ENCODE results near the gene CDH3.
"Not testable (repeated sequence)": the region's sequence is repeated elsewhere in the genome, so short reads cannot be mapped to it uniquely, and the experiment has no call there.

The CDH3 gene

DNA sequence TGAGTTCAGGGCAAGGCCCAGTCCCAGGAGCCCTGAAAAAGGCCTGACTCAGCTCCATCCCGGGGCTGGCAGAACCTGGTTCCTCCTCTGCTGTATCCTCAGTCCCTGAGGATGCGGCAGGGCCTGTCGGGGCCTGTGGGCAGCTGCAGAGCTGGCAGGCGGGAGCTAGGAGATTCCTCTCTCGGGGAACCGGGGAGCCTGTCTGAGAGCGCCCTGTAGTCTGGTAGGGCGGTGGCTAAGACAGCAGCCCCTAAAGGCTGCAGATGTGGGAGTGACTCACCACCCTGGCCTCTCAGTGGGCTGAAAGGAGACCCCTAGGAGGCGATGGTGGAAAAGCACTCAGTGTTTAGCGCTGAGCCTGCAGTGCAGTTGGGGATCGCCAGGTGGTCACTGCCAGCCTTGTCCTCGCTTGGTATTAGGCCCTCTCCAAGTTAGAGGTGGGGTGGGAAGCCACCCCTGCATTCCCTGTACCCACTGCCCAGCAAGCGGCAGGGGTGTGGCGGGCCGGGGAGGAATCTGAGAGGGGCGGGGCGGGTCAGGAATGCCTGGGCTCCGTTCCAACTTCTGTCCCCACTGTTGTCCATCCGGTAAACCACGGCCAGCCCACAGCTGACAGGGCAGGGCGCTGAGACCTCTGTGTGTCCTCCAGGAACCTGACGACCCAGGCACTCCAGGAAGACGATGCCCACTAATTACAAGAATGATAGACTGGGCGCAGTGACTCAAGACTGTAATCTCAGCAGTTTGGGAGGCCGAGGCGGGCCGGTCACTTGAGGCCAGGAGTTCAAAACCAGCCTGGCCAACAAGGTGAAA, 62.4 kb downstream of the CDH3 start:
- DNase-seq = no peak

DNA sequence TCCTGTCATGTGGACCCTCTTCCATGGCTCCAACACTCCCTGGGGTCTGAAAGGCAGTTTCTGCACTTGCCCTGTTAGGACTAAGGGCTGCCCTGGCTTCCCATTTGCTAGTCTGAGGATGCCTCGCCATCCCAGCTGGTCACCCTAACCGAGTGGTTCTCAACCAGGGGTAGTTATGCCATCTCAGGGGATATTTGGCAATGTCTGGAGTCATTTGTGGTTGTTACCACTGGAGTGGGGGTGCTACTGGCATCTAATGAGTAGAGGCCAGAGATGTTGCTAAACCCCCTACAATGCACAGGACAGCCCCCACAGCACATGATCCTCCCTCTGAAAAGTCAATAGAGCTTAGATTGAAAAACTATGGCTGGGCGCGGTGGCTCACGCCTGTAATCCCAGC, 65.1 kb downstream of the CDH3 start:
- DNase-seq = no peak

GRCh38 chr16:68711421-68712139, 66.5 kb downstream of the CDH3 start:
- DNase-seq = no peak

- no peak for DNase-seq
Observed at GRCh38 chr16:68713361-68713760, 68.3 kb downstream of the CDH3 start.

DNA sequence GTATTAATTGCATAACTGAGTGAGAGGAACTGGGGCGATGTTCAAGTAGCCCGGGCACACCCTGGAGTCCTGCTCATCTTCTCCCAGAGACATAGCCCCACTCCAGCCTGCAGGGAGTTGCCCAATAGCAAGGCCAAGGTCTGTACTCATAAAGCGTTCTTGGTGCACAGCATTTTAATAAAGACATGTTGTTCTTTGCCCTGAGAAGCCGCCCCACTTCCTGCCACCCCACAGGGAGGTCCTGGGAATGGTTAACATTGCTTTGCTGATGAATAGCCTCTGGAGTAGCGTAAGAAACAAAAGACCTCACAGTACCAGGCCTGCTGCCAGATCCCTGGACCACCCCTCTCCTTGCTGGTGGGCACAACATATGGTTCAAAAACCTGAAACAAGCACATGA, 70.4 kb downstream of the CDH3 start:
- no peak for DNase-seq

DNA sequence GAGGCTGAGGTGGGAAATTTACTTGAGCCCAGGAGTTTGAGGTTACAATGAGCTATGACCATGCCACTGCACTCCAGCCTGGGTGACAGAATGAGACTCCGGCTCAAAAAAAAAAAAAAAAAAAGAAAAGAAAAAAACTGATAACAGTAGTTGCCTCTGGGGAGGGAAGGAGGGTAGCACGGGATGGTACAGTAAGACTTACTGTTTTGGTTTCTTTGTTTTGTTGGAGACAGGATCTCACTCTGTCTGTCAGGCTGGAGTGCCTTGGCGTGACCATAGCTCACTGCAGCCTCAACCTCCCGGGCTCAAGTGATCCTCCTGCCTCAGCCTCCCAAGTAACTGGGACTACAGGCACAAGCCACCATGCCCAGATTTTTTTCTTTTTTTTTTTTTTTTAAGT, 71.4 kb downstream of the CDH3 start:
- DNase-seq = not testable (repeated sequence)

- DNase-seq = no peak
Observed at GRCh38 chr16:68717684-68718083, 72.6 kb downstream of the CDH3 start.

DNA sequence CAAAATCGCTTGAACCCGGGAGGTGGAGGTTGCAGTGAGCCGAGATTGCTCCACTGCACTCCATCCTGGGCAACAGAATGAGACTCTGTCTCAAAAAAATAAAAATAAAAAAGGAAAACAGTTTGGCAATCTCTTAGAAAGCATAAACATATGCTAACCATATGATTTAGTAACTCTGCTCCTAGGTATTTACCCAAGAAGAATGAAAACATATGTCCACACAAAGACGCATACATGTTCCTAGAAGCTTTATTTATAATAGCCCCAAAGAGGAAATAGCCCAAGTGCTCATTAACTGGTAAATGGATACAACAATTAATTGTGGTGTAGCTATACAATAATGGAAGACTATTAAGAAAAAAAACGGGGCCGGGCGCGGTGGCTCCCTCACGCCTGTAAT, 73.5 kb downstream of the CDH3 start:
- no peak for DNase-seq

DNA sequence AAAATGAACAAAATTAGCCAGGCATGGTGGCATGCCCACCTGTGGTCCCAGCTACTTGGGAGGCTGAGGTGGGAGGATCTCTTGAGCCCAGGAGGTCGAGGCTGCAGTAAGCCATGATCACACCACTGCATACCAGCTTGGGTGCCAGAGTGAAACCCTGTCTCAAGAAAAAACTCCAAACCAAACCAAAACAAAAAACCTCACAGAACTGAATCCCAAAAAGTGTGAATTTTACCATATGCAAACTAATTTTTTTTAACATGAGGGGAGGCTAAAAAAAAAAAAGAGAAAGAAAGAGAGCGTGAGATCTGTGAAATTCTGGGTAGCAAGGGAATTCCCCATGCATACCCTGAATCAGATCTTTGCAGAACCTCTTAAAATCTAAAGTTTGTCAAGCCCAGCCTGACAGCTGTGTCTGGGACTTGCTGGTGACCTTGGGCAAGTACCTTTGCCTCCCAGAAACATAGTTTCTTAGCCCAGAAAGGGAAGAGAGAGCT, 74.9 kb downstream of the CDH3 start:
- DNase-seq = no peak

DNA sequence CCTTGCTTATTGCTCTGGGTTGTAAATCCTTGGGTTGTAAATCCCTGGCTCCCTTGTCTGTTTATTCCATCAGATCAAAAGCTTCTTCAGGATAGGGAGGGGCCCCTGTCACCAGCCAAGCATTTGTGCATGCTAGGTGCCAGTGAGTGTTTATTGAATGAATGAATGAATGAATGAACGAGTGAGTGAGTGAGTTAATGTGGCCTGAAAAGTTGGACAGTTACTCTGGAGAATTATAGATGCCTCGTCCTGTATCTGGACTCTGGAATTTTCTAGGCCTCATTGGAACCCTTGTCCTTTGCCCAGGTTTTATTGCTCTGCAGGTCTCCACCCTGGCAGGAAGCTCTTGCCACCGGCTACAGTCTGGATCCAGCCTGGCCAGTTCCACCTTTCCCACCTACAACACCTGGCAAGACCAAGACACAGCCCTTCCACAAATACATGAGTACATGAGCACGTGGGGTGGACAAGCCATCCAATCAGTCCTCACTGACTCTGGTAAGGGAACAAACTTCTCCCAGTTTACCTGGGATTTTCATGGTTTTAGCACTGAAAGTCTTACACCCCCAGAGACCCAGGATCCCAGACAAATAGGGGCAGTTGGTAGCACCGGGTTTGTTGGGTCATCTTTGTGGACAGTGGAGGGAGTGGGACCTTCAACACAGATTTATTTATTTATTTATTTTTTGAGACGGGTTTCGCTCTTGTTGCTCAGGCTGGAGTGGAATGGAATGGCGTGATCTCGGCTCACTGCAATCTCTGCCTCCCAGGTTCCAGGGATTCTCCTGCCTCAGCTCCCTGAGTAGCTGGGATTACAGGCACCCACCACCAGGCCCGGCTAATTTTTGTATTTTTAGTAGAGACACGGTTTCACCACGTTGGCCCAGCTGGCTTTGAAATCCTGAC, 77.3 kb downstream of the CDH3 start:
- DNase-seq = no peak

- DNase-seq = no peak
Observed at GRCh38 chr16:68724797-68725196, 79.7 kb downstream of the CDH3 start.

DNA sequence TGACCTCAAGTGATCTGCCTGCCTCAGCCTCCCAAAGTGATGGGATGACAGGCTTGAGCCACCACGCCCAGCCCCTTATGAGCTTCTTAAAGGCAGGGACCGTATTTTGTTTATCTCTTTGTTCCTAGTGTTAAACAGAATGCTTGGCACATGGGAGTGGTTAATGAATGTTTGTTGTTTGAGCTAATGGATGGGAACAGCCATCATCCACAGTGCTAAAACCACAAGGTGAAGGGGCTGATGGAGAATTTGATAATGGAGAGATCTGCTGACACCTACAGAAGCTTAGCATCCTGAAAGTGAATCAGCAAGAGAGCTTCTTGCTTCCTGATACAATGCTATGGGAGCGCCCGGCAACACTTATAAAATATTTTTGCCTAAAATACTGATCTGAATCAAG, 83.4 kb downstream of the CDH3 start:
- DNase-seq = no peak

- DNase-seq = no peak
Observed at GRCh38 chr16:68731637-68732036, 86.5 kb downstream of the CDH3 start.

GRCh38 chr16:68732042-68732680, 87.1 kb downstream of the CDH3 start:
- no peak for DNase-seq

- no peak for DNase-seq
Observed at GRCh38 chr16:68732741-68733399, 87.8 kb downstream of the CDH3 start.

GRCh38 chr16:68733570-68733969, 88.5 kb downstream of the CDH3 start:
- no peak for DNase-seq

GRCh38 chr16:68734782-68735181, 89.7 kb downstream of the CDH3 start:
- DNase-seq = no peak

- DNase-seq = no peak
Observed at GRCh38 chr16:68736561-68736960, 91.5 kb downstream of the CDH3 start.

DNA sequence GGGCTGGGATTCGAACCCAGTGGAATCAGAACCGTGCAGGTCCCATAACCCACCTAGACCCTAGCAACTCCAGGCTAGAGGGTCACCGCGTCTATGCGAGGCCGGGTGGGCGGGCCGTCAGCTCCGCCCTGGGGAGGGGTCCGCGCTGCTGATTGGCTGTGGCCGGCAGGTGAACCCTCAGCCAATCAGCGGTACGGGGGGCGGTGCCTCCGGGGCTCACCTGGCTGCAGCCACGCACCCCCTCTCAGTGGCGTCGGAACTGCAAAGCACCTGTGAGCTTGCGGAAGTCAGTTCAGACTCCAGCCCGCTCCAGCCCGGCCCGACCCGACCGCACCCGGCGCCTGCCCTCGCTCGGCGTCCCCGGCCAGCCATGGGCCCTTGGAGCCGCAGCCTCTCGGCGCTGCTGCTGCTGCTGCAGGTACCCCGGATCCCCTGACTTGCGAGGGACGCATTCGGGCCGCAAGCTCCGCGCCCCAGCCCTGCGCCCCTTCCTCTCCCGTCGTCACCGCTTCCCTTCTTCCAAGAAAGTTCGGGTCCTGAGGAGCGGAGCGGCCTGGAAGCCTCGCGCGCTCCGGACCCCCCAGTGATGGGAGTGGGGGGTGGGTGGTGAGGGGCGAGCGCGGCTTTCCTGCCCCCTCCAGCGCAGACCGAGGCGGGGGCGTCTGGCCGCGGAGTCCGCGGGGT, 92.1 kb downstream of the CDH3 start, which contains the start of gene CDH1:
CDH1 (plus strand) TSS at position 247 of the 684 bp plus-strand sequence; CDS start at position 371, 124 bp downstream.
- peak; percentile 20 for DNase-seq

GRCh38 chr16:68737730-68738629, 92.9 kb downstream of the CDH3 start:
- no peak for DNase-seq
